OCI-LY1 (cell line): Measurements from ENCODE around the gene NPAS3.

ENCODE experiments used
- H2AFZ ChIP-seq: fragments of 200-600 bp; sonication (generic), shearing (Covaris generic); 2 replicates; pipeline ENCODE4 v1.6.0; 2014; ENCODE audit warnings: antibody characterized with exemption, mild to moderate bottlenecking, low read length
- H3F3A ChIP-seq: fragments of 200-600 bp; sonication (generic), shearing (Covaris generic); 2 replicates; pipeline ENCODE4 v1.6.0; 2014; ENCODE audit warnings: mild to moderate bottlenecking, antibody characterized with exemption, low read length, moderate library complexity; ENCODE audit not compliant: insufficient read depth
- H3K27ac ChIP-seq: fragments of 200-600 bp; sonication (generic); 2 replicates; pipeline ENCODE4 v1.5.1; 2014; ENCODE audit warnings: low read length, mixed run types, mild to moderate bottlenecking, low read depth; ENCODE audit not compliant: poor library complexity, severe bottlenecking
- H3K27me3 ChIP-seq: fragments of 200-600 bp; sonication (generic); 2 replicates; pipeline ENCODE4 v1.6.0; 2014; ENCODE audit warnings: antibody characterized with exemption, mild to moderate bottlenecking, low read length, moderate library complexity; ENCODE audit not compliant: insufficient read depth
- H3K36me3 ChIP-seq: fragments of 200-600 bp; sonication (generic); 2 replicates; pipeline ENCODE4 v1.6.1; 2014; ENCODE audit warnings: mild to moderate bottlenecking, antibody characterized with exemption, low read length, moderate library complexity, mixed read lengths; ENCODE audit not compliant: insufficient read depth
- H3K4me1 ChIP-seq: fragments of 200-600 bp; sonication (generic); 2 replicates; pipeline ENCODE4 v1.5.1; 2014; ENCODE audit warnings: mild to moderate bottlenecking, low read length, moderate library complexity; ENCODE audit not compliant: insufficient read depth, severe bottlenecking
- H3K4me2 ChIP-seq: fragments of 200-600 bp; sonication (generic), shearing (Covaris generic); 2 replicates; pipeline ENCODE4 v1.6.1; 2014; ENCODE audit warnings: low read length
- H3K4me3 ChIP-seq: fragments of 200-600 bp; sonication (generic); 2 replicates; pipeline ENCODE4 v1.5.1; 2014; ENCODE audit warnings: low read length, low read depth, mild to moderate bottlenecking, mixed read lengths; ENCODE audit not compliant: poor library complexity, severe bottlenecking
- H3K79me2 ChIP-seq: fragments of 200-600 bp; shearing (Covaris generic); 2 replicates; pipeline ENCODE4 v1.6.1; 2016; ENCODE audit warnings: mixed run types, low read length, mixed read lengths; ENCODE audit not compliant: insufficient read depth
- H3K9ac ChIP-seq: fragments of 200-600 bp; sonication (generic), shearing (Covaris generic); 2 replicates; pipeline ENCODE4 v1.6.1; 2014; ENCODE audit warnings: mild to moderate bottlenecking, low read length, mixed read lengths
- H3K9me2 ChIP-seq: fragments of 200-600 bp; sonication (generic), shearing (Covaris generic); 2 replicates; pipeline ENCODE4 v1.6.1; 2014; ENCODE audit warnings: low read depth, mild to moderate bottlenecking, low read length, mixed read lengths
- H3K9me3 ChIP-seq: fragments of 200-600 bp; shearing (Covaris generic); 2 replicates; pipeline ENCODE4 v1.6.1; 2014; ENCODE audit warnings: low read length, mixed read lengths
- H4K20me1 ChIP-seq: fragments of 200-600 bp; sonication (generic), shearing (Covaris generic); 2 replicates; pipeline ENCODE4 v1.6.0; 2016; ENCODE audit warnings: mild to moderate bottlenecking, low read length; ENCODE audit not compliant: insufficient read depth
- EZH2 ChIP-seq: fragments of 200-600 bp; sonication (generic), shearing (Covaris generic); IDR thresholded peaks from 2 replicates; pipeline ENCODE4 v1.8.0; 2017; ENCODE audit warnings: borderline replicate concordance, mixed run types, mild to moderate bottlenecking, antibody characterized with exemption, low read length, moderate library complexity, mixed read lengths
- TF ChIP-seq, protein P1 (sequence below): fragments of 200-600 bp; sonication (generic), shearing (Covaris generic); IDR thresholded peaks from 2 replicates; pipeline ENCODE4 v1.5.1; 2017; ENCODE audit warnings: mild to moderate bottlenecking, antibody characterized with exemption, low read length, moderate library complexity, mixed read lengths

The NPAS3 gene

DNA sequence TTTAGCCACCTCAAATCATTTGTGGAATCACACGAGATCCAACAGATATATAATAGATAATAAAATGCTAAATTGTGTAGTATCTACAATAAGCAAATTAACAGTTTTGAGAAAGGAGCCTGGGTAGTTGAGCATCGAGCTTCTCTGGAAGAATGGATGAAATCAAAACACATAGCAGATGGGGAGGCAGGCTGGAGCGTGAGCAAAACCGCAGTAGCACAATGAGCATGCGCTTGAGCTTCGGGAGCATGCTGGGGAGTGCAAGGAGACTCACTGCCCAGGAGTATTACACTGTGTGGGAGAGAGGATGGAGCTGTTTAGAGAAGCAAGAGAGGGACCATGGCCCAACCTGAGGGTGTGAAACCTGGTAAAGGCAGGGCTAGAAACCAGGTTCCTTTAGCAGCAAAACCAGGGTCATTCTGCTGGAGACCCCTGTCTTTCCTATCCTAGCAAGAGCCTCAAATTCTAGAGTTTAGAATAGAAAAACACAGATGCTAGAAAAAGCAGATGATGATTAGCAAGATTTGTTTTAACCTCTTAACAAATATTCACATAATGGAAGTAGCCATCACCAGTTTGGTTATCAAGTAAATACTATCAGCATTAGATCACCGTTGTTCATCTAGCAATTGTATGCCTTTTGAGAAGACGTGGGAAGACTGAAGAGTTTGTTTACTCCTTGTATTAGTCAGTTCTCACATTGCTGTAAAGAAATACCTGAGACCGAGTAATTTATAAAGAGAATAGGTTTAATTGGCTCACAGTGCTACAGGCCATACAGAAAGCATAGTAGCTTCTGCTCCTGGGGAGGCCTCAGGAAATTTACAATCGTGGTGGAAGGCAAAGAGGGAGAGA lies 527.4 kb downstream of the NPAS3 start:
- no peaks in the 10 kb centered on the region for H3F3A ChIP-seq
- H3K27me3 ChIP-seq = no peaks in the 10 kb centered on the region
- TF ChIP-seq, protein P1, sequence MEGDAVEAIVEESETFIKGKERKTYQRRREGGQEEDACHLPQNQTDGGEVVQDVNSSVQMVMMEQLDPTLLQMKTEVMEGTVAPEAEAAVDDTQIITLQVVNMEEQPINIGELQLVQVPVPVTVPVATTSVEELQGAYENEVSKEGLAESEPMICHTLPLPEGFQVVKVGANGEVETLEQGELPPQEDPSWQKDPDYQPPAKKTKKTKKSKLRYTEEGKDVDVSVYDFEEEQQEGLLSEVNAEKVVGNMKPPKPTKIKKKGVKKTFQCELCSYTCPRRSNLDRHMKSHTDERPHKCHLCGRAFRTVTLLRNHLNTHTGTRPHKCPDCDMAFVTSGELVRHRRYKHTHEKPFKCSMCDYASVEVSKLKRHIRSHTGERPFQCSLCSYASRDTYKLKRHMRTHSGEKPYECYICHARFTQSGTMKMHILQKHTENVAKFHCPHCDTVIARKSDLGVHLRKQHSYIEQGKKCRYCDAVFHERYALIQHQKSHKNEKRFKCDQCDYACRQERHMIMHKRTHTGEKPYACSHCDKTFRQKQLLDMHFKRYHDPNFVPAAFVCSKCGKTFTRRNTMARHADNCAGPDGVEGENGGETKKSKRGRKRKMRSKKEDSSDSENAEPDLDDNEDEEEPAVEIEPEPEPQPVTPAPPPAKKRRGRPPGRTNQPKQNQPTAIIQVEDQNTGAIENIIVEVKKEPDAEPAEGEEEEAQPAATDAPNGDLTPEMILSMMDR = no peak
- no peak for TF ChIP-seq EZH2
- no peaks in the 10 kb centered on the region for H3K79me2 ChIP-seq
- no peaks in the 10 kb centered on the region for H3K9me2 ChIP-seq
- H3K9me3 ChIP-seq = no peaks in the 10 kb centered on the region
- H2AFZ ChIP-seq = no peak overlapping the region
- no peaks in the 10 kb centered on the region for H4K20me1 ChIP-seq
- H3K4me1 ChIP-seq = no peaks in the 10 kb centered on the region
- H3K4me2 ChIP-seq = no peak overlapping the region
- H3K4me3 ChIP-seq = no peak overlapping the region
- H3K27ac ChIP-seq = no peak overlapping the region
- H3K9ac ChIP-seq = no peak overlapping the region
- H3K36me3 ChIP-seq = no peaks in the 10 kb centered on the region

DNA sequence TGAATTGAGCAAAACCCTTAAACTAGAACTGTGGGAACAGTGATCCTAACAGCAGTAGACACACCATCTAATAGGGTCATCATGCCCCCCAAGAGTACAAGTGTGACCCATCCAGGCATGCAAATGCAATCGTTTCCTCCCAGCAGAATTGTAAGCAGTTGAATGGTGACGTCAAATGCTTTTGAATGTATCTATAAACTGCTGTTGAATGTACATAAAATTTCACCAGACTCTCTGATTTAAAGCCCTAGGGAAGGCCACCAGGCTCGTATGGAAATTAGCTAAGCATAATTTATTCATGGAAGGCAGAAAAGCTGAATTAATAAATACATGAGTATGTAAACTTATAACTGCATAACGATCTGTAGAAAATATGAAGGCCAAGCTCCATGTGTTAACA lies 529.3 kb downstream of the NPAS3 start:
- Histone ChIP-seq H3K9me2 (no peaks in the 10 kb centered on the region), H3K9me3 (no peaks in the 10 kb centered on the region), H3K27ac (no peak overlapping the region), H3K4me2 (no peak overlapping the region), H2AFZ (no peak overlapping the region), H3K27me3 (no peaks in the 10 kb centered on the region), H3K4me1 (no peaks in the 10 kb centered on the region), H3K4me3 (no peak overlapping the region), H3K9ac (no peak overlapping the region), H4K20me1 (no peaks in the 10 kb centered on the region), H3K79me2 (no peaks in the 10 kb centered on the region), H3K36me3 (no peaks in the 10 kb centered on the region), H3F3A (no peaks in the 10 kb centered on the region)
- no peak for TF ChIP-seq EZH2
- TF ChIP-seq, protein P1 = no peak

DNA sequence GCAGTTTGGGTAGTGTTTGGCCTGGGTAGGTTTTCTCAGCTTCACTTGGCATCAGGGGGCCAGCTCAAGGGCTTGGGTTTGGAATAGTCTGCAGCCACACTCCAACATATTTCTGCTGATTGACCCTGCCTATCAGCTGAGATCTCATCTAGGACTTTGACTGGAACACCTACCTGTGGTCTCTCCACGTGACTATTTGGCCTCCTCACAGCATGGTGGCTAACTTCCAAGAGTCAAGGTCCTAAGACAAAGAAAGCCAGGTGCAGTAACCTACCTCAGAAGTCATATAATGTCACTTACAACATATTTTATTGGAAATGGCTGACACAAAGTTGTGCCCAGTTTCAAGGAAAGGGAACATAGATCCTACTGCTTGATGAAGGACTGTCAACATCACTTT lies 531.2 kb downstream of the NPAS3 start:
- no peaks in the 10 kb centered on the region for H3K36me3 ChIP-seq
- H3K4me1 ChIP-seq = no peaks in the 10 kb centered on the region
- H3K9ac ChIP-seq = no peak overlapping the region
- H3K79me2 ChIP-seq = no peaks in the 10 kb centered on the region
- no peaks in the 10 kb centered on the region for H3K27me3 ChIP-seq
- no peaks in the 10 kb centered on the region for H3K9me2 ChIP-seq
- no peak overlapping the region for H3K27ac ChIP-seq
- no peak overlapping the region for H3K4me2 ChIP-seq
- no peak overlapping the region for H2AFZ ChIP-seq
- H3F3A ChIP-seq = no peaks in the 10 kb centered on the region
- TF ChIP-seq EZH2 = no peak
- TF ChIP-seq, protein P1 = no peak
- H3K4me3 ChIP-seq = no peak overlapping the region
- no peaks in the 10 kb centered on the region for H3K9me3 ChIP-seq
- H4K20me1 ChIP-seq = no peaks in the 10 kb centered on the region
